NCI-H2227 (cell line): ENCODE measurements around the gene C16orf78.
"Not testable (repeated sequence)": the region's sequence is repeated elsewhere in the genome, so short reads cannot be mapped to it uniquely, and the experiment has no call there.

ENCODE experiments used
- DNase-seq: peaks from one replicate; lab custom pipeline; 2025; ENCODE audit not compliant: unreplicated experiment; lab: John Stamatoyannopoulos, UW

C16orf78 gene

GRCh38 chr16:49349446-49350168 lies 24.0 kb upstream of the C16orf78 start:
- DNase-seq: no peak

- DNase-seq: peak; percentile 79
These were observed 23.1 kb upstream of the C16orf78 start for GRCh38 chr16:49350265-49351095.

GRCh38 chr16:49351096-49351487 lies 22.5 kb upstream of the C16orf78 start:
- DNase-seq: no peak

GRCh38 chr16:49352892-49353291 lies 20.7 kb upstream of the C16orf78 start:
- DNase-seq: peak; percentile 1

GRCh38 chr16:49353680-49354079 lies 19.9 kb upstream of the C16orf78 start:
- no peak for DNase-seq

- no peak for DNase-seq
These were observed 19.5 kb upstream of the C16orf78 start for GRCh38 chr16:49354101-49354500.

- DNase-seq: no peak
These were observed 18.6 kb upstream of the C16orf78 start for GRCh38 chr16:49354991-49355390.

- no peak for DNase-seq
These were observed 17.5 kb upstream of the C16orf78 start for GRCh38 chr16:49355933-49356665.

GRCh38 chr16:49356728-49357488 lies 16.7 kb upstream of the C16orf78 start:
- peak; percentile 3 for DNase-seq

- no peak for DNase-seq
These were observed 14.0 kb upstream of the C16orf78 start for GRCh38 chr16:49359591-49359990.

GRCh38 chr16:49361731-49362130 lies 11.9 kb upstream of the C16orf78 start:
- DNase-seq: not testable (repeated sequence)

GRCh38 chr16:49362230-49362629 lies 11.4 kb upstream of the C16orf78 start:
- no peak for DNase-seq

- DNase-seq: no peak
These were observed 7.7 kb upstream of the C16orf78 start for GRCh38 chr16:49365711-49366509.

- DNase-seq: no peak
These were observed 6.9 kb upstream of the C16orf78 start for GRCh38 chr16:49366669-49367068.

- DNase-seq: no peak
These were observed 3.7 kb upstream of the C16orf78 start for GRCh38 chr16:49369651-49370611.

- DNase-seq: no peak
These were observed 2.6 kb downstream of the C16orf78 start for GRCh38 chr16:49376206-49376605.

GRCh38 chr16:49377196-49377755 lies 3.7 kb downstream of the C16orf78 start:
- DNase-seq: no peak

- no peak for DNase-seq
These were observed 4.6 kb downstream of the C16orf78 start for GRCh38 chr16:49378238-49378637.

- DNase-seq: no peak
These were observed 5.2 kb downstream of the C16orf78 start for GRCh38 chr16:49378816-49379215.
